ENCODE results near the gene SLC16A10.

- TF ChIP-seq POLR2A (IDR thresholded peaks at IDR 0.05; ENCODE audit: low read length) (no peak), GATA1 (IDR thresholded peaks at IDR 0.05; ENCODE audit: low read depth, low read length) (no peak)
Measured at GRCh38 chr6:111101987-111102386, 14.7 kb downstream of the SLC16A10 start.
